Measurements from ENCODE around the gene SLC29A4.

SLC29A4 gene

DNA sequence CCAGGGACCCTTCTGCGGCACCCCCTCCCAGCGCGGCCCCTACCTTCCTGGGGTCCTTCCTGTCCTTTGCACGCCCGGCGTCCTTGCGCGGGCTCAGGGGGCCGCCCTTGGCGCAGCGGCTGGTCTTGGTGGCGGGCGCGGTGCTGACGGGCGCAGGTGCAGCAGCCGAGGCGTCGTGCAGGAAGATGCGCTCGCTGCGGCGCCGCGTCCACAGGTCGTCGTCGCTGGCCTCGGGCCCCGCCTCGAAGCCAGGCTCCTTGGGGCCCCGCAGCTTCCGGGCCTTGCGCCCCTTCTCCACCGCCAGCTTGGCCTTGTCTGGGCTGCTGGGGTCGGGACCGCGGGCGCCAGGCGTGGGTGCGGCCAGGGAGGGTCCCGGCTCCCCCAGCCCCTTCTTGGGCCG, 49.8 kb downstream of the SLC29A4 start:
- DNase-seq = no peak

DNA sequence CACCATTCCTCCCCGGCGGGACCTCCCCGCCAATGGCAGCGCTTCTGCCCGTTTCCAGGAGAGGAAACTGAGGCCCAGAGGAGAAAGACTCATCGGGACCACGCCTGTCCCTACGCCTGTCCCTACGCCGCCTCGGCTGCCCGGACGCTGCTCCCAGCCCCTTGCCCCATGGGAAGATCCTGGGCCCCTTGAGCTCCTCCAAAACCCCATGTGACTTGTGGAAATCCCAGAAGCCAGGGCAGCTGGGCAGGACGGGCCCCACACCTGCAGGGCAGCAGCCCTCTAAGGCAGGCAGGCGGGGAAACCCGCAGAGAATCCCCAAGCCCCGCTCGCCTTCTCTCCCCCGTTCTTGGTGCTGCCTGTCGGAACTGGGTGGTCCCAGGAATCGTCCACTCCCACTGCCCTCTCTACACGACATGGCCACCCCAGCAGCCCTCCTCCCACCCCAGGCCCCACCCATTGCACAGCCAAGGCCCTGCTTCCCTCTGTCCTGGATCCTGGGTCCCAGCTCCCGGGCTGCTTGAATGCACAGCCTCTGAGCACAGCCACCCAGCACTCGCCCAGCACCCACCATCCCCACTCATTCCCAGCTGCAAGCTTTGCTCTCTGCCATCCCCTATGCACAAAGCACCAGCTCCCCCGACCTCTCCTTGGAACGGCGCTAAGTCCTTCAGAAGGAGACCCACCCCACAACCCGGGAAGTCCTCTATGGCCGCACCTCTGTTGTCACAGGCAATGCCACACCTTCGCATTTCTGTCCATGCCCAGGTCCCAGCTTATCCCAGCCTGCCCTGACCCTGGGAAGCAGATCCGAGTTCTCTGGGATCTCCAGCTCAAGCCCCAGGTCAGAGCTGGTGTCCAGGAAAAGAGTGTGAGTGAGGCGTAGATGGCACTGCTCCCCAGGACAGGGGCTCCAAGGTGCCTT, 50.6 kb downstream of the SLC29A4 start:
- no peak for DNase-seq

DNA sequence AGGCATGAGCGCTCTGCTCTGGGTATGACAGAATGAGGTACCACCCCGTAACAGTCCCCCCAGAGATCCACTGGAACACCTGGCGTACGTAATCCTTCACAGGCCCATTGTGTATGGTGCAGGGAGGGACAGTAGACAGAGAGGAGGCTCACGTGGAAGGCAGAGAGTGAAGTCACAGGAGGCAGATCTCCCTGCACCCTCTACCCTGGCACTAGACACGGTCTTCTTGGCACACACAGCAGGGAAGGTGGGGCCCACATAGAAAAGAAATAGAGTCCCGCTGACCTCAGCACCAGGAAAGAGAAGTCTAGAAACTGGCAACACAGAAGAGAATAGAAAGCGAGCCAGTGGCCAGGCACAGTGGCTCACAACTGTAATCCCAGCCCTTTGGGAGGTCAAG, 51.9 kb downstream of the SLC29A4 start:
- DNase-seq = no peak

DNA sequence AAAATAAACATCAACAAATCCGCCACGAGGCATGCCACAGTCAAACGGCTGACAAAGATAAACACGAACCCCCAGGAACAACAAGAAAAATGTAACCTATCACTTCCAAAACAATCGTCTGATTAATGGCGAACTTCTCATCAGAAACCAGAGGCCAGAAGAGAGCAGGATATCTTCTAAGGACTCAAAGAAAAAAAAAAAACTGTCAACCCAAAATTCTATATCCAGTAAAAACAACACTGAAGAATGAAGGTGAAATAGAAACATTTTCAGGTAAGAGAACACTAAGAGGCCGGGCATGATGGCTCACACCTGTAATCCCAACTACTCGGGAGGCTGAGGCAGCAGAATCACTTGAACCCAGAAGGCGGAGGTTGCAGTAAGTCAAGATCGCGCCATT, 54.3 kb downstream of the SLC29A4 start:
- DNase-seq = no peak

DNA sequence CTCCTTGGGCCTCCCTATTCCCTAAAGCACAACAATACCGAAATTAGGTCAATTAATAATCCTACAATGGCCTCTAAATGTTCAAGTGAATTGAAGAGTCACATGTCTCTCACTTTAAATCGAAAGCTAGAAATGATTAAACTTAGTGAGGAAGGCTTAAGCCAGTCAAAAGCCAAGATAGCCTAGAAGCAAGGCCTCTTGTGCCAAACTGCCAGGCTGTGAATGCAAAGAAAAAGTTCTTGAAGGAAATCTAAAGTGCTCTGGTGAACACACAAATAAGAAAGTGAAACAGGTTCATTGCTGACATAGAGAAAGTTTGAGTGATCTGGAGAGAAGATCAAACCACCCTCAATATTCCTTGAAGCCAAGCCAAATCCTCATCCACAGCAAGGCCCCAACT, 57.2 kb downstream of the SLC29A4 start:
- DNase-seq = no peak

DNA sequence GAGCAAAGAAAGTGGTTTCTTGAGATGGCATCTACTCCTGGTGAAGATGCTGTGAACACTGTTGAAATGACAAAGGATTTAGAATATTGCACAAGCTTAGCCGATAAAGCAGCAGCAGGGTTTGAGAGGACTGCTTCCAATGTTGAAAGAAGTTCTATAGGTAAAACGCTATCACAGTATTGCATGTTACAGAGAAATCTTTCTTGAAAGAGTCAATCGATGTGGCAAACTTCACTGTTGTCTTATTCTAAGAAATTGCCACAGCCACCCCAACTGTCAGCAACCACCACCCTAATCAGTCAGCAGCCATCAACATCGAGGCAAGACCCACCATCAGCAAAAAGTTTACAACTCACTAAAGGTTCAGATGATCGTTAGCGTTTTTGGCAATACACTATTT, 59.9 kb downstream of the SLC29A4 start:
- no peak for DNase-seq

DNA sequence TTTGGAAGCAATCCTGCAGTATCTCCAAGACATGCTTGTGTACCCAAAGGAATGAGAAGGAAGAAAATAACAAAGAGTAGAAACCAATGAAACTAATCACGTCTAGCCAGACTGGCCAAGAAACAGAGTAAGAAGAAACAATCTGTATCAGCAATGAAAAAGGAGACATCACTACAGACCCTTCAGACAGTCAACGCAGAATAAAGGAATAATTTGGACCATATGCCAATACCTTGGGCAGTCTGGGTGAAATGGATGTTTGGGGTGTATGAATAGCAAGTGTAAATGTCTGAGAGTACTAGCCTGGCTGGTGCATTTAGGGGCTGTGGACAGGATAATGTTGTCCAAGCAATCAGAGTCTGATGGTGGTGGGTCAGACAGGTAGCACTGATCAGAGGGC, 61.1 kb downstream of the SLC29A4 start:
- DNase-seq = no peak

DNA sequence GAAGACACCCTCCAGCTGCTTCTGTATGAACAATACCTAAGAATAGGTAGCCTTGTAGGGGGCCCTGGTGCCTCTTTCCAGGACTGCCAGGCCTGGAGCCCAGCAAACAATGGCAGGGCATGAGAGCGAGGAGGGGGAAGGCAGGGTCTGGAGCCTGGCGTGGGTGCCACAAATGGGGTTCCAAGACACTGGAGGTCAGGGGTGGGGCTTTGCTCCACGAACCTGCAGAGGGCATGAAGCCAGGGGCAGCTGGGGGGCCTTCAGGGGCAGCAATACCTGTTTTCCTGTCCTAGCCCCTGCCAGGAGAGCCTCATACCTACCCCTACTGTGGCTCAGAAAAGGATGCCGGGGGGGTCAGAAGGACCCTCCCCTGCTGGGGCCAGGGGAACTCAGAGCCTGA, 61.6 kb downstream of the SLC29A4 start:
- DNase-seq = no peak

DNA sequence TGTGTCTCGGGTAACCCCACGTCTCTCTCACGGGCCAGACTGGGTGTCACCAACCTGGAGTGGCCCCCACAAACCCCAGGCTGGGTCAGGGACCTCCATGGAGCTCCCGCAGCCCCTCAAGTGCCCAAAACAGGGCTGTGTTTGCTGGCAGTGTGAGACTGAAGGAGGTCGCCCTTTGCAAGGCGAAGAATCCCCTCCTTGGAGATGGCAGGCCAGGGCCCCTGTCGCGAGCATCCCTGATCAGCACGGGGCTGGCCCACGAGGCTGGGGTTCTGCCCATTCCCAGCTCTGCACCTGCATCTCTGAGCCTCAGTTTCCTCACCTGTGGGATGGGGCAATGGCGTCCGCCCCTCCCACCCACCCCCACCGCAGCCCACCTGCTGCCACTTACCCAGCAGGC, 62.4 kb downstream of the SLC29A4 start:
- no peak for DNase-seq

DNA sequence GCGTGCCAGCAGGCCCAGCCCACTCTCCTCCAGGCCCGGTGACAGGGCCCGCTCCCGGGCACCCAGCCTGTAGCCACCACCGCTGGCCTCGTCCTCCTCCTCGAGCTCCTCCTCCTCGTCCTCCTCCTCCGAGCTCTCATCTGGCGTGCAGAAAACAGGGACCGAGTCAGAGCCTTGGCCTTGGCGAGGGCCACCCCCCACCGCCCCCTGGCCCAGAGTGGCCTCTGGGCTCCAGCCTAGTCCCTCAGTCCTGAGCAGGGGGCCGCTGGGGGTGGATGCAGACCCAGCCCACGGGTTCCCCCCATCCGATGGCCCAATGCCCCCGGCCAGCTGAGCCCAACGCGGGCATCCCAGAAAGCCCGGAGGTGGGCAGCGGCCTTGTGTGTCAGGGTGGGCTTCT, 62.9 kb downstream of the SLC29A4 start:
- DNase-seq = no peak

DNA sequence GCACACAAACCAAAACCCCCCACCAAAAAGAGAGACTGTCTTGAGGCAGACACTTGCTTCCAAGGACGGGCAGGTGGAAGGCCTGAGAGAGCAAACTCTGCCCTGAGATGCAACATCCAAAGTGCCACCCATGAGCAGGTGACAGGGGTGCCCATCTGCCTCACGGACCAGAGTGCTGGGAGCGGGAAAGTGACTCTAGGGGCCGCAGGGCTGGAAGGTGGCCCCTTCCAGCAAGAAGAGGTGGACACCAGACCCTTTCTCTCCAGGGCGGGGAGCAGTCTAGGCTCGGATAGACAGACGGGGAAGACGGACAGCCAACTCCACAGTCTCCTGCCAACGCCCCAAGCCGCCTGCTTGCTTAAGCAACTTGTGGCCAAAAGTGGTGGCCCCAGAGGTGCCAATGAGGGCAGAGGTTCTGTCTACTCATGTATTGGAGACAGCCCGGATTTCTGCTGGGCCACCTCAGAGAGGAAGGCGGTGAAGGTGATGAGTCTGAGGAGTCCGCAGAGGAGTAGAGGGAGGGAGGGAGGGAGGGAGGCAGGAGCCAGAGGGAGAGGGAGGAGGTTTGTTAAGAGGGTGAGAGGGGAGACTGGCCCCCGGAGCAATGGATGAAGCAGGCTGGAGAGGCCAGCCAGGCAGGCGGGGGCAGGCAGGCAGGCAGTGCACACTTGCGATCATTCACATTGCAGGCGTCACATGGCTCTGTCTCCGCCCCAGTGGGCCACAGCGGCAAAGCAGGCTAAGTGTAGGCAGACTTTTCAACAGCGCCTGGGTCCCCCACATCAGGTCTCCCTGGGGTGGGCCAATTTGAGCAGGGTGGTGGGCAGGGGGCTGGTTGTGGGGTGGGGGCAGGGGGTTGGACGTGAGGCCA, 65.6 kb downstream of the SLC29A4 start:
- DNase-seq = no peak

DNA sequence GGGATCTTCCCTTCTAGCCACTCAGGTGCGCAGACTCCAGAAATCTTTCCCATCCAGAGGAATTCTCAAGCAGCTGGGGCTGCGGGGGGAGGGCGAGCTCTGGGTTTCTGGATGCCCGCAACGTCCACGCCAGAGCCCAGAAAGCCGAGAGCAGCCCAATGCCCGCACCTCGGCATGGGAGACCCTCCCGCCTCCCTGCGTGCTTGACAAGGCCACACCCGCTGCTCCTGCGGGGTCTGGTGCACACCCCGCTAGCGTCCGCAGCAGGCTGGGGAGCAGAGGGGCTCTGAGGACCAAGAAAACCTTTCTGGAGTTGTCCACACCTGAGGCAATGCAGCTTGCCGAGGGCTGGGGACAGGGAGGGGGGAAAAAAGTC, 66.2 kb downstream of the SLC29A4 start:
- DNase-seq = no peak

DNA sequence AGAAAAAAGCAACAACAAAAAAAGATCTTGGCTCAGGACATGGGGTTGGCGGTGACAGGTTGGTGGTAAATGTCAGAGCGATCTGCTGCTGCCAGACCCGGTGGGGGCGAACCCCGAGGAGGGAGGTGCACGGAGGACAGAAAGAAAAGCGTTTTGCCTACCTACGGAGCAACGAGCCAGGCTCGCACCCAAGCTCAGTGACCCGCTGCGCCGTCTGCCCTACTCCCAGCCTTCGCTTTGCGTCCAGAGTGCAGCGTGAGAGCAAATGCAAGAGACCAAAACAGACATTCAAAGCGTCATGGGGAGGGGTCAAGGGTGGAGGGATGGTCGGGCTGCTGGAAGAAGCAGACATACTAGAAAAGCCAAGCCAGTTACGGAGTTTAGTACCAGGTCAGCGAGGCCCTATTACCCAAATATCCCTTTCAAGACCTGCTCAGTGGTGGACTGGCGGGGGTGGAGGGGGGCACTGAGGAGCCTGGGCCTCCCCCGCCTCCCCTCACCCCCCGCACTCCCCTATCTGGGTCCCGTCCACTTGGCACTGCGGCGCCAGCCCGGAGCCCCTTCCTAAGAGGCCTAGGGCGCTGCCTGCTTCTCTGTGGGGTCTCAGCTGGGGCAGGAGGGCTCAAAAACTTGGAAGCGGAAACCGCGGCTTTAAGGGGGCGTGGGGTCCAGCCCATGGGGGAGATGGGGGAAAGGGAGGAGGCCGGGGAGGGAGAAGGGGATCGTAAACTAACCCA, 66.9 kb downstream of the SLC29A4 start:
- no peak for DNase-seq

DNA sequence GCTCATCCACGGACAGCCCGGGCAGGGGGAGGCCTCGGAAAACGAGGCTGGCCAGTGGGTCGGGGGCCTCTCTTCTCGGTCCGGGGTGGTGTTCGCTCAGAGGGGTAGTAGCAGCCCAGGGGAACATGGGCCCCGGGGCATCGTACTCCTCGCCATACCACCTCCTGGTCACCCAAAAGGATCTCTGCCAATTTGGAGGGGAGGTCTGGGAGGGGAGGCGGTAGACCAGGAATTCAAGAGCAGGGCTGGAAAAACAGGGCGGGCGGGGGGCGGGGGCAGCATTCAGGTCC, 67.4 kb downstream of the SLC29A4 start:
- DNase-seq = no peak

DNA sequence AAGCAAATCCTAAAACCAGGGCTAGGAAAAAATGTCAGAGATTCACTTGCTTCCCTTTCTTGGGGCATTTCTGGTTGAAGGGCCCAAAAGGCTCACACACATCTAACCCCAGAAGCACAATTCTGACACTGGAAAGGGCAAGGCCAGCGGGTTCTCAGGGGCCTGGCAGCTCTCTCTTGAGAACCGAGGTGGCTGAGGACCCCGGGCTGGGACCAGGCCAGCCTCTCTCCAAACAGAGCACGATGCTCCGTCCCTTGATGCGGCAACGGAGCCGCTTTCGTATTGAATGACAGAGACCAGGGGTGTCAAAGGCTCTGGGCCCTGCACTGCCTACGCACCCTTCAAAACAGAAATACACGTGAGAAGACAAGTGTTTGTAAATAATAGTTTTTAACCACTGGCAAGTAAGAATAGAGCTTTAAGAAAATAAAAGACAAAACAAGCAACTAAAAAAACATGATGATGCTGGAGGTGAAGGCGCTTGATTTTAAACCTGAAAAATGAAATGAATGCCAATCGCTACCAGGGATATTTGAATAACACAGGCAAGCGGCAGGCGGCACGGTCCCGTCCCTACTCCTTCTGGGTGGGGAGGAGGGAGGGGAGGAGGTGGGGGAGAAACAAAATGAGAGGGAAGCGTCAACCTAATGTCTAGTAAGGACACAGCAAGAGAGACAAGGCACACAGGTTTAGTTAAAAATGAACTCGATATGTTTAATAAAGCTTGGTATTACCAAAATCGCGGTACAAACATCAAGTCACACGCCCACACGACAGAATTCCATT, 68.0 kb downstream of the SLC29A4 start:
- no peak for DNase-seq

DNA sequence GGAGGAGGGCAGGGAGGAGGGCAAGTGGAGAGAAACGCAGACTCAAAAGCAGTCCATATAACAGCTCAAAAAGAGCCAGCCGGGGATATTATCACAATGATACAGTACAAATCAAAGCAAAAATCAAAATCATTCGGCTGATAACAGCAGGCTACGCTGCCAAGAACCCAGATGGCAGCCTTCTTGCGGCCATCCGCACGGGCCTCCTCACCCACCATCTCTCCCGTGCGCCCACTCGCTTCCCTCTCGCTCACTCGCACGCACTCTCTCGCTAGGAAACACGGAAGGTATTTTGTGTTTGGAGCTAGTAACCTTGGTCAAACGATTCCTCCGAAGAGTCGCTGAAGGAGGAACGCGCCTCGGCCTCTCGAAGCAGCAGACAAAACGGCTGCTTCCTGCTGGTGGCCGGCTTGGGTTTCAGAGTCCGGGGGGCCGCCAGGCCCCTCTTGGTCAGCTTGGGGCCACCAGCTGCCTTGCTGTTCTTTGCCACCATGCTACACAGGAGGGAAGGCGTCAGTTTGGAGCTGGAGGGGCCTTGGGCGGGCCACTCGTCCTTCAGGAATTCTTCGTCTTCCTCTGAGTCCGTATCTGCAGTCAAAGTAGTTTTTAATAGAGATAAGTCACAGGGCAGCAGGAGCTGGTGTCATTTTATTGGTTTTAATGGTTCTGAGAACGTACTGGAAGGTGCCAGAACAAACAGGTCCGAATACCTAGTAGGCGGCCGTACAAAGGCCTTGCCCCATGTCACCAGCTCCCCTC, 68.9 kb downstream of the SLC29A4 start:
- DNase-seq = no peak

DNA sequence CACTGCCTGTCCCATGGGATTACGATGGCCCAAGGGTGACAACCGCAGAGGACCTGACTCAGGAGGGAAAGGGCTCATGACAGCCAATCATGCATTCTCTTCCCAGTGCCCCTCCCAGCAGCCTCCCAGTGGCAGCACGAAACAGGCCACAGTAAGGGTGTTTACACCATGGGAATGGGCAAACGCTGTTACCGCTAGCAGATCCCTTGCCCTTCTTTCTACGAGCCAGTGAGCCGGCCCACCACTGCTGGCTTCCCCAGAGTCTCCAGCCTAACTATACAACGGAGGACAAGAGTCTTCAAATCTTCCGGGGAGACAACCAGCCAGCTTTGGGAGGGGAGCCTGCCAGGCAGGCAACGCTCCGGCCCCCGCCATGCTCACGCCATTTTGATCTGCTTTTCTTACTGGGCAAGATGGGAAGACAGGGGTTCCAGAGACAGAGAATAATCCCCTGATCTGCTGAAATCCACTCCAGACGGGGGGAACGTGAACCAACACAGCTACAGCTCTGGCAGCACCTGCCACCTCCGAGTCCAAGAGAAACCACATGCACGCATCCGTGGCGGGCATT, 69.8 kb downstream of the SLC29A4 start:
- DNase-seq = no peak

DNA sequence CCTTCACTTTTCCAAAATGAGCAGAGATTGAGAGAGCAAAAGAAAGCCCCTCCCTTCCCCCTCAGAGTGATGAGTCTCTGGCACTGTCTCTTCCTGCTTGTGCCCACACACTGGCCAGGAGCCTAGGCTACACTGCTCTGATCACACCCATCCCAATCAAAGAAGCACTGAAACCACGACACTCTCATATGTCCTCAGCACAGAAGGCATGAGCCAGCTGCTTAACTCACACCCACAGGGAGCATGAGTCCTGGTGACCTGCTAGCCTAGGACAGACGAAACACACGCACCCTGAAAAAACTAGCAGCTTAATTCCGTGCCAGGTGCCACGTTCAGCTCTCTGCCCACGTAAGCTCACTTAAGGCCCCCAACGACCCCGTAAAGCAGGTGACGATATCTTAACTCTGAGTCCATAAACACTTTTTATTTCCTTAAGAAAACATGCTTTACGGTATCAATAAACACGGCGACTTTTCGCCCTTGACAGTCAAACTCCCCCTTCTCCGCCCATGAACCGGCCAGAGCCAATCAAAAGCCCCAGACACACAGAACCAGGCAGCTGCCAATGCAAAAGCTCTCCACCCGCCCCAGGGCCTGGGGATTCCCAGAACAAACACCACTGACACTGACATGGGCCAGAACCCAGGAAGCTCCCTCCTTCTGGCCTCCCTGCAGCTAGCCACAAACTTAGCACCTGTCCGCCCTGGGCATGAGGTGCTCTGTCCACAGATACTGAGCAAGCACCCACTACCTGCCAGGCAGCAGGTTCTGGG, 71.9 kb downstream of the SLC29A4 start:
- no peak for DNase-seq
